Activated CD8-positive, alpha-beta T cell treated with anti-CD3 and anti-CD28 coated beads for 36 hours (primary cell): ENCODE measurements around the gene ERBB2. TPM values are rescaled to one million over a fixed set of nuclear protein-coding genes. Genes with fewer than 3 reads are reported as not detected.

Source experiments
- ATAC-seq: fragments of 200-7000 bp; cut with Tn5 transposase; one replicate; pipeline ENCODE4 v1.10.0; 2021; ENCODE audit warnings: mild to moderate bottlenecking, moderate library complexity
- CTCF ChIA-PET: fragments of 350-600 bp; sonication (Branson Sonifier 250); formaldehyde crosslinking; loops from one replicate; lab custom pipeline; 2021; ENCODE audit warnings: antibody characterized with exemption; lab: Charles Lee
- POLR2A ChIA-PET: fragments of 350-600 bp; sonication (Branson Sonifier 250); formaldehyde crosslinking; loops from one replicate; lab custom pipeline; 2021; ENCODE audit warnings: antibody characterized with exemption; lab: Charles Lee
- DNase-seq: peaks from one replicate; pipeline ENCODE4 v3.0.0-alpha.2; 2020
- H3K27ac Mint-ChIP-seq: one replicate; pipeline ENCODE4 v1.8.0; 2021; ENCODE audit warnings: mild to moderate bottlenecking, mixed read lengths
- H3K27me3 Mint-ChIP-seq: one replicate; pipeline ENCODE4 v1.8.0; 2021; ENCODE audit warnings: mixed read lengths
- H3K36me3 Mint-ChIP-seq: one replicate; pipeline ENCODE4 v1.8.0; 2021; ENCODE audit warnings: low read depth, mixed read lengths
- H3K4me1 Mint-ChIP-seq: one replicate; pipeline ENCODE4 v1.8.0; 2021; ENCODE audit warnings: low read depth, mixed read lengths
- H3K4me3 Mint-ChIP-seq: one replicate; pipeline ENCODE4 v1.8.0; 2021; ENCODE audit warnings: mild to moderate bottlenecking, moderate library complexity, mixed read lengths
- H3K9me3 Mint-ChIP-seq: one replicate; pipeline ENCODE4 v1.8.0; 2021; ENCODE audit warnings: mixed read lengths
- intact Hi-C: fragments of 100-400 bp; cut with micrococcal nuclease; formaldehyde crosslinking; loops from one replicate; pipeline ENCODE4 v1.10.0; 2022
- total RNA-seq, 2 experiments: library from RNA; stranded (reverse); gene quantifications; one replicate each; pipeline ENCODE4 v1.2.3, GENCODE V29; 2021
- TF ChIP-seq, protein P1 (sequence below): fragments of 200-600 bp; IDR thresholded peaks from one replicate; pipeline ENCODE4 v1.8.0; 2022; ENCODE audit warnings: antibody characterized with exemption, mild to moderate bottlenecking

Gene ERBB2
- total RNA-seq, 2 experiments from 2014 or later: 5.2 TPM

DNA sequence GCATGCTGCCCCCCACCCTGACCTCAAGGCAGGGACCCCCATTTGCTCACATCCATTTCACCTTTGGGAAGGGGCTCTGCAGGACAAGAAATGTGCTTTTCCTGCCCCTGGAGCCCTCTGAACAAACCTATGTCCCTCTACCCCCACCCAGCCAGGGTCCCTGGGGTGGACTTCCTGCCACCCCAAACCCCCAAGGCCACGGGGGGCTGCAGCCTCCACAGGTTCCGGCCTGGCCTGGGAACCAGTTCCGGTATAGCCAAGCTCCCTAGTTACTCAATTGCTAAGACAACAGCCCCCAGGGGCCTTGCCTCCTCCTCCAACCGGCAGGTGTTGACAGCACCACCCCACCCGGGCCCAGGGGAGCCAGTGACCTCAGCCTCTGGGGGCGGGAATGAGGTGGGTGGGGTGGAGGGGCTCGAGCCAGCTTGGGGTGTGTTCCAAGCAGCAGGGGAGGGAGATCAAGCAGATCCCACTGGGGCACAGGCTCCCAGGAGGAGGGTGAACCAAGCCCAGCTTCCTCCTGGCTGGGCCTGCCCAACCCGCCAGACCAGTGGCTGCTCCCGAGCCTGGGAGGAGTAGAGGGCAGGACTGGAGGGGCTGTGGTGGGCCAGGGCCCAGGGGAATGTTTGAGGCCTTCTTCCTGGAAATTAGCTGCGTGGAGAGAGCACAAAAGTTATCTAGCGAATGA lies 25.0 kb upstream of the ERBB2 start:
- H3K27ac Mint-ChIP-seq: no peak overlapping the region
- H3K27me3 Mint-ChIP-seq: peaks cover 2% of the 10 kb centered on the region
- intact Hi-C loops: no loop called here
- ChIA-PET CTCF (interaction anchor here (0.7 to 12.7 kb wide), 4 partner anchors 9 to 52 kb away, joined by 3 to 146 read pairs (median 25); partner anchors contain the start of gene TCAP), POLR2A (interaction anchor here (0.7 to 2.5 kb wide), 6 partner anchors 9 to 37 kb away, joined by 3 to 15 read pairs (median 4); partner anchors contain the start of gene PGAP3)
- DNase-seq: no peak
- no peaks in the 10 kb centered on the region for H3K9me3 Mint-ChIP-seq
- H3K4me1 Mint-ChIP-seq: peaks cover 52% of the 10 kb centered on the region
- no peak overlapping the region for H3K4me3 Mint-ChIP-seq
- no peaks in the 10 kb centered on the region for H3K36me3 Mint-ChIP-seq
- TF ChIP-seq, protein P1, sequence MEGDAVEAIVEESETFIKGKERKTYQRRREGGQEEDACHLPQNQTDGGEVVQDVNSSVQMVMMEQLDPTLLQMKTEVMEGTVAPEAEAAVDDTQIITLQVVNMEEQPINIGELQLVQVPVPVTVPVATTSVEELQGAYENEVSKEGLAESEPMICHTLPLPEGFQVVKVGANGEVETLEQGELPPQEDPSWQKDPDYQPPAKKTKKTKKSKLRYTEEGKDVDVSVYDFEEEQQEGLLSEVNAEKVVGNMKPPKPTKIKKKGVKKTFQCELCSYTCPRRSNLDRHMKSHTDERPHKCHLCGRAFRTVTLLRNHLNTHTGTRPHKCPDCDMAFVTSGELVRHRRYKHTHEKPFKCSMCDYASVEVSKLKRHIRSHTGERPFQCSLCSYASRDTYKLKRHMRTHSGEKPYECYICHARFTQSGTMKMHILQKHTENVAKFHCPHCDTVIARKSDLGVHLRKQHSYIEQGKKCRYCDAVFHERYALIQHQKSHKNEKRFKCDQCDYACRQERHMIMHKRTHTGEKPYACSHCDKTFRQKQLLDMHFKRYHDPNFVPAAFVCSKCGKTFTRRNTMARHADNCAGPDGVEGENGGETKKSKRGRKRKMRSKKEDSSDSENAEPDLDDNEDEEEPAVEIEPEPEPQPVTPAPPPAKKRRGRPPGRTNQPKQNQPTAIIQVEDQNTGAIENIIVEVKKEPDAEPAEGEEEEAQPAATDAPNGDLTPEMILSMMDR: no peak
- no peak for ATAC-seq

DNA sequence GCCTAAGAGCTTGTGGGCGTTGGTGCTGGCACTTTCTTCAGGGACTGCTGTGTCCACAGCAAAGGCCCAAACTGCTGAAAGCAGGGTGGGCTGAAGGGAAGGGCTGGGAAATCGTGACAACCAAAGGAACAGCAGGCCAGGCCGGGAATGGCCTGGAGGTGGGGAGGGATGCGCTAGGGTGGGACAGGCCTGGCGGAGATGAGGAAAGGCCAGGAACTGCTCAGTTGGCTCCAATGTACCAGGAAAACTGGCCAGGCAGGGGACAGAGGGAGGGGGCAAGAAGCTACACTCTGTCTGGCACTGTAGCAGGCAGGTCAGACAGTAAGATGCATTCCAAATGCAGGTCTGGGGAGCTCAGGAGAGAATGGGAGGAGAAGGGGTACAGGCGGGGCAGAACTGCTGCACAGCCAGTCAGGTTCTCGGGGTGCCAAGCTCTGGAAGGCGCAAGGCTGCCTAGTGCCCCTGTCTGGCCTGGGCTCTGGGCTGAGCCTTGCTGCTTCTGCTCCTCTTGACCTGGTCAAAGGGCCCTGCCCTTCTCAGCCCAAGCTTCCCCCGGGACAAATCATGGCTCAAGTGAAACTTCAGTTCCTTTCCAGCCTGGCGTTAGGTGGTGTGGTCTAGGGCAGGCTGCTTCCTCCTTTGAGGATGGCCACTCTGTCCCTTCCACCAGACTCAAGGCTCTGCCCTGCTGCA lies 24.3 kb upstream of the ERBB2 start:
- peaks cover under 1% of the 10 kb centered on the region for H3K27me3 Mint-ChIP-seq
- no peaks in the 10 kb centered on the region for H3K36me3 Mint-ChIP-seq
- ChIA-PET CTCF (interaction anchor here (0.7 to 12.7 kb wide), 4 partner anchors 9 to 52 kb away, joined by 3 to 146 read pairs (median 25); partner anchors contain the start of gene TCAP), POLR2A (interaction anchor here (0.7 to 2.5 kb wide), 7 partner anchors 8 to 38 kb away, joined by 3 to 15 read pairs (median 5); partner anchors contain the start of genes PGAP3 and TCAP)
- intact Hi-C loops: no loop called here
- no peaks in the 10 kb centered on the region for H3K9me3 Mint-ChIP-seq
- peaks cover 59% of the 10 kb centered on the region for H3K4me1 Mint-ChIP-seq
- TF ChIP-seq, protein P1: no peak
- H3K27ac Mint-ChIP-seq: peak overlapping the region; percentile 57
- DNase-seq (no peak), ATAC-seq (no peak)
- no peak overlapping the region for H3K4me3 Mint-ChIP-seq

DNA sequence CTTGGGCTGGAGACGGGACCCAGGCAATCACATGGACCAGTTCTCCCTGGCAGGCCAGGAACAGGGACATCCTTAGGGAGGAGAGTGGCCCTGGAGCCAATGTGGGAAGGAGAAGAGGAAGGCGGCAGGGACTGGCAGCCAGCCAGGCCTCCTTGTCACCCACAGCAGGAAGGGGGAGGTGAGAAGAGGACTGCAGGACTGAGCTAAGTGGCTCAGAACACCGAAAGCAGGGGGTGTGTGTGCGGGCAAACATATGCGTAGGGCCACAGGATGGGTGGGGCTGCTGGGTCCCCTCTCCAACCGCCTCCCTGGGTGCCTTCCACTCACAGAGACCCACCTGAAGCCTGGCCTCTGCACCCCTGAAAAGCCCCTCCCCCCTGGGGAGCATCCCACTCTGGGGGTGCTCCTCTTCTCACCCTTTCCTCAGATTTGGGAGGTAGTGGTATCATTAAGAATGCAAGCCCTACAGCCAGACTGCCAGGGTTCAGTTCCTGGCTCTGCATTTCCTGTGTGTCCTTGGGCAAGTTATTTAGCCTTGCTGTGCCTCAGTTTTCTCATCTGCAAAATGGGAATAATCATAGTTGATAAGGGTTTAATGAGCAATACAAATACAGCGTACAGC lies 23.6 kb upstream of the ERBB2 start:
- peak overlapping the region; percentile 59 for H3K27ac Mint-ChIP-seq
- peak; percentile 76 for DNase-seq
- H3K36me3 Mint-ChIP-seq: no peaks in the 10 kb centered on the region
- intact Hi-C loops: no loop called here
- TF ChIP-seq, protein P1: no peak
- H3K9me3 Mint-ChIP-seq: no peaks in the 10 kb centered on the region
- H3K4me1 Mint-ChIP-seq: peaks cover 65% of the 10 kb centered on the region
- H3K4me3 Mint-ChIP-seq: no peak overlapping the region
- no peaks in the 10 kb centered on the region for H3K27me3 Mint-ChIP-seq
- ChIA-PET POLR2A (interaction anchor here (1.3 to 2.5 kb wide), 4 partner anchors 11 to 38 kb away, joined by 4 to 15 read pairs (median 5); partner anchors contain the start of genes PGAP3 and TCAP), CTCF (interaction anchor here (1.8 to 12.7 kb wide), 4 partner anchors 7 to 53 kb away, joined by 7 to 146 read pairs (median 36); partner anchors contain the start of genes PNMT and TCAP)
- ATAC-seq: peak; percentile 78

DNA sequence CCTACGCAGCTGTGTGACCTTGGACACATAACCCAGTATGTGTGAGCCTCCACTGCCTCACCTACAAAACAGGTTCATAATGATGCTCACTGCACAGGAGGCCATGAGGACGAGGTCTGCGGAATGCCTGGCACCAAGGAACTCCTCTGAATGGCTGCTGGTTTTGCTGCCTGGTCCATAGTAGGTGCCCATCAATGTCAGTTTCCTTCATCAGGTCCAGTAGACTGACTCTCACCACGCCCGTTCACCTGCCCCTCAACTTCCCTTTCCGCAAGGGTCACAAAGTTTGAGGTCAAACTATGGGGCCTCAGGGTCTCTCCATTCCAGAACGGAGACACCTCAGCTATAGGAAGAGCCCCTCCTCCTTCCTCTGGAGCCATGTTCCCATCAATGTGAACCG lies 22.8 kb upstream of the ERBB2 start:
- TF ChIP-seq, protein P1: no peak
- H3K9me3 Mint-ChIP-seq: no peaks in the 10 kb centered on the region
- no peaks in the 10 kb centered on the region for H3K36me3 Mint-ChIP-seq
- H3K27ac Mint-ChIP-seq: peak overlapping the region; percentile 59
- no peaks in the 10 kb centered on the region for H3K27me3 Mint-ChIP-seq
- ATAC-seq (no peak), DNase-seq (no peak)
- POLR2A ChIA-PET: interaction anchor here (1.0 to 2.5 kb wide), 4 partner anchors 11 to 40 kb away, joined by 3 to 15 read pairs (median 4); partner anchors contain the start of genes PGAP3, STARD3 and TCAP
- CTCF ChIA-PET: interaction anchor here (2.4 to 7.3 kb wide), 3 partner anchors 8 to 54 kb away, joined by 7 to 43 read pairs (median 29); partner anchors contain the start of genes PGAP3 and PNMT
- H3K4me3 Mint-ChIP-seq: no peak overlapping the region
- H3K4me1 Mint-ChIP-seq: peaks cover 64% of the 10 kb centered on the region
- intact Hi-C loops: no loop called here
